DND-41 (cell line): ENCODE results near the gene ADAM17.

ENCODE experiments used
- ATAC-seq: fragments of 200-7000 bp; cut with Tn5 transposase; 3 replicates; pipeline ENCODE4 v1.9.1; 2021; ENCODE audit warnings: low read depth; ENCODE audit not compliant: insufficient read depth
- DNase-seq: peaks from one replicate; pipeline ENCODE4 v3.0.0-alpha.2; 2020
- H2AFZ ChIP-seq: 2 replicates; pipeline ENCODE4 v1.6.0; 2012; ENCODE audit warnings: low read depth, low read length
- H3K27ac ChIP-seq: 2 replicates; pipeline ENCODE4 v1.5.1; 2012; ENCODE audit warnings: low read length, inconsistent platforms
- H3K27me3 ChIP-seq: fragments of 200-600 bp; sonication (generic); 2 replicates; pipeline ENCODE4 v1.6.0; 2012; ENCODE audit warnings: low read length, mild to moderate bottlenecking, inconsistent platforms; ENCODE audit not compliant: insufficient read depth, poor library complexity
- H3K36me3 ChIP-seq: 2 replicates; pipeline ENCODE4 v1.5.1; 2012; ENCODE audit warnings: low read length, inconsistent platforms; ENCODE audit not compliant: insufficient read depth
- H3K4me1 ChIP-seq: 2 replicates; pipeline ENCODE4 v1.5.1; 2012; ENCODE audit warnings: mild to moderate bottlenecking, low read length; ENCODE audit not compliant: insufficient read depth
- H3K4me2 ChIP-seq: 2 replicates; pipeline ENCODE4 v1.6.0; 2012; ENCODE audit warnings: mild to moderate bottlenecking, moderate library complexity, low read length, inconsistent platforms; ENCODE audit not compliant: insufficient read depth
- H3K4me3 ChIP-seq, 2 experiments: fragments of 200-600 bp in 1 of 2; shearing (Covaris generic) in 1 of 2; 2 replicates each; pipeline ENCODE4 v1.5.1; 2012 to 2016; ENCODE audit warnings: inconsistent platforms in 2 of 2, low read length in 2 of 2, mild to moderate bottlenecking in 2 of 2, low read depth in 1 of 2, moderate library complexity in 1 of 2
- H3K79me2 ChIP-seq: 2 replicates; pipeline ENCODE4 v1.6.0; 2012; ENCODE audit warnings: low read length, inconsistent platforms; ENCODE audit not compliant: insufficient read depth
- H3K9ac ChIP-seq: 2 replicates; pipeline ENCODE4 v1.6.0; 2012; ENCODE audit warnings: low read depth, mild to moderate bottlenecking, inconsistent platforms, low read length, moderate library complexity
- H3K9me3 ChIP-seq: 2 replicates; pipeline ENCODE4 v1.5.1; 2012; ENCODE audit warnings: low read length, moderate library complexity, mild to moderate bottlenecking, inconsistent platforms; ENCODE audit not compliant: insufficient read depth, severe bottlenecking
- H4K20me1 ChIP-seq: 2 replicates; pipeline ENCODE4 v1.6.0; 2012; ENCODE audit warnings: low read length; ENCODE audit not compliant: insufficient read depth
- EZH2 ChIP-seq: IDR thresholded peaks from 3 replicates; pipeline ENCODE4 v1.6.1; 2012; ENCODE audit warnings: borderline replicate concordance, low read depth, mild to moderate bottlenecking, moderate library complexity, low read length, inconsistent platforms; ENCODE audit not compliant: severe bottlenecking
- TF ChIP-seq, protein P1 (sequence below): IDR thresholded peaks from 2 replicates; pipeline ENCODE4 v1.5.1; 2012; ENCODE audit warnings: borderline replicate concordance, low read length, moderate library complexity, mild to moderate bottlenecking; ENCODE audit not compliant: poor library complexity, severe bottlenecking; ENCODE audit errors: extremely low read depth

Gene ADAM17

DNA sequence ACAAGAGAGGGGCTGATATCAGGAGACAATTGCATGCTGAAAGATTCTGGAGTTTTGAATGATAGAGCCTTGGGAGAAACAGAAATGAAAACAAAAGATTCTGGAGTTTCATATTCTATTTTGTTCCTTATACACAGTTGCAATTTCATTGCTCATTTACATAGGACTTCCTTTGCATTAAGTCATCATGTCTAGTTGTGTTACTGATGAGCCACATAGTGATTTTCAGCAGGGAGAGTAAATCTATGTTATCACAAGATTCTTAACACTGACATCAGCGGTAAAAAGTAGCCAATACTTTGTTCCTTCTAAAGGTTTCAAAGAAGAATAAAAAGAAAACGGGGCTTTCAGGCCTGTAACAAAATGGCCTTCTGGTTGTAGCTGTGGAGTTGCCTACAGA, 7.1 kb downstream of the ADAM17 start:
- Histone ChIP-seq H4K20me1 (peaks cover 42% of the 10 kb centered on the region; the same call in 1 of the 2 replicates), H2AFZ (no peak overlapping the region), H3K4me2 (no peak overlapping the region), H3K27ac (no peak overlapping the region), H3K36me3 (no peaks in the 10 kb centered on the region), H3K4me1 (peaks cover 32% of the 10 kb centered on the region), H3K27me3 (no peaks in the 10 kb centered on the region), H3K4me3 (no peak overlapping the region), H3K9ac (no peak overlapping the region), H3K79me2 (peaks cover 98% of the 10 kb centered on the region), H3K9me3 (no peaks in the 10 kb centered on the region)
- no peak for TF ChIP-seq EZH2
- TF ChIP-seq, protein P1, sequence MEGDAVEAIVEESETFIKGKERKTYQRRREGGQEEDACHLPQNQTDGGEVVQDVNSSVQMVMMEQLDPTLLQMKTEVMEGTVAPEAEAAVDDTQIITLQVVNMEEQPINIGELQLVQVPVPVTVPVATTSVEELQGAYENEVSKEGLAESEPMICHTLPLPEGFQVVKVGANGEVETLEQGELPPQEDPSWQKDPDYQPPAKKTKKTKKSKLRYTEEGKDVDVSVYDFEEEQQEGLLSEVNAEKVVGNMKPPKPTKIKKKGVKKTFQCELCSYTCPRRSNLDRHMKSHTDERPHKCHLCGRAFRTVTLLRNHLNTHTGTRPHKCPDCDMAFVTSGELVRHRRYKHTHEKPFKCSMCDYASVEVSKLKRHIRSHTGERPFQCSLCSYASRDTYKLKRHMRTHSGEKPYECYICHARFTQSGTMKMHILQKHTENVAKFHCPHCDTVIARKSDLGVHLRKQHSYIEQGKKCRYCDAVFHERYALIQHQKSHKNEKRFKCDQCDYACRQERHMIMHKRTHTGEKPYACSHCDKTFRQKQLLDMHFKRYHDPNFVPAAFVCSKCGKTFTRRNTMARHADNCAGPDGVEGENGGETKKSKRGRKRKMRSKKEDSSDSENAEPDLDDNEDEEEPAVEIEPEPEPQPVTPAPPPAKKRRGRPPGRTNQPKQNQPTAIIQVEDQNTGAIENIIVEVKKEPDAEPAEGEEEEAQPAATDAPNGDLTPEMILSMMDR: no peak
- no peak for DNase-seq
- ATAC-seq: no peak

DNA sequence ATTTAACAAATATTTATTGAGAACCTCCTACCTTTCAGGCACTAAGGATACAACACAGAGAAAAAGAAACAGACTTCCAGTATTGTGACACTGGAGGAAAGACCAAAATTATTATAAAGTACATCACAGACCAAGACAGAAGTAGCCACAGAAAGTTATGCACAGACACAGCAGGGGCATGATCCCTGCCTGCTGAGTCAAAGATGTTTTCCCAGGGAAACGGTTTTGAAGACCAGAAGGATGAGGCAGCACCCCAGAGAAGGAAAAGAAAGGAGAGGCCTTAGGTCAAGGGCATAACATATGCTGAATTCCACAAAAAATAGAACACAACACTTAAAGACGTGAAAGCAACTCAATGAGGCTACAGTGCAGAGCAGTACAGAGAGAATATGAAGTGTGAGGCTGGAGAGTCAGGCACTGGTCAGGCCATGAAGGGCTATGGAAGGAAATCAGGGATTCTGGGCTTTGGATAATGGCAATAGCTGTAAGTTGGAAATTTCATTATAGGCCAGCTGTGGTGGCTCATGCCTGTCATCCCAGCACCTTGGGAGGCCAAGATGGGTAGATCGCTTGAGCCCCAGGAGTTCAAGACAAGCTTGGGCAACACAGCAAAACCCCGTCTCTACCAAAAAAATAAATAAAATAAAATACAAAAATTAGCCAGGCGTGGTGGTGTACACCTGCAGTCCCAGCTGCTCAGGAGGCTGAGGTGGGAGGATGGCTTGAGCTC, 8.2 kb downstream of the ADAM17 start:
- H2AFZ ChIP-seq: no peak overlapping the region
- peaks cover 97% of the 10 kb centered on the region for H3K79me2 ChIP-seq
- H3K36me3 ChIP-seq: 0 out of 2 replicates have a peak, but pooled peaks cover 3% of the 10 kb centered on the region
- no peaks in the 10 kb centered on the region for H3K9me3 ChIP-seq
- H3K4me1 ChIP-seq: peaks cover 22% of the 10 kb centered on the region
- no peak for DNase-seq
- H3K4me2 ChIP-seq: no peak overlapping the region
- H3K9ac ChIP-seq: no peak overlapping the region
- ATAC-seq: no peak
- H3K27me3 ChIP-seq: no peaks in the 10 kb centered on the region
- H3K27ac ChIP-seq: no peak overlapping the region
- TF ChIP-seq, protein P1: no peak
- no peak for TF ChIP-seq EZH2
- no peak overlapping the region for H3K4me3 ChIP-seq
- peaks cover 43% of the 10 kb centered on the region; the same call in 1 of the 2 replicates for H4K20me1 ChIP-seq

GRCh38 chr2:9545502-9545901, 10.1 kb downstream of the ADAM17 start:
- Histone ChIP-seq H2AFZ (no peak overlapping the region), H3K27ac (no peak overlapping the region), H3K9me3 (no peaks in the 10 kb centered on the region), H3K27me3 (no peaks in the 10 kb centered on the region), H4K20me1 (peaks cover 42% of the 10 kb centered on the region; the same call in 1 of the 2 replicates), H3K4me2 (no peak overlapping the region), H3K9ac (no peak overlapping the region), H3K4me3 (no peak overlapping the region), H3K79me2 (peaks cover 91% of the 10 kb centered on the region), H3K36me3 (peaks cover 13% of the 10 kb centered on the region), H3K4me1 (peaks cover 14% of the 10 kb centered on the region; the same call in 1 of the 2 replicates)
- DNase-seq (no peak), ATAC-seq (no peak)
- no peak for TF ChIP-seq EZH2
- TF ChIP-seq, protein P1: no peak
